NCI-H524 (cell line): ENCODE measurements around the gene ZNF678.

ENCODE experiments used
- DNase-seq, 2 experiments: peaks; one replicate each; lab custom pipeline; 2025; lab: John Stamatoyannopoulos, UW

ZNF678 gene

GRCh38 chr1:227723474-227723873, 160.1 kb downstream of the ZNF678 start:
- DNase-seq, result no peak

GRCh38 chr1:227725046-227725445, 161.7 kb downstream of the ZNF678 start:
- peak in 1 of 2 experiments; percentile 71 for DNase-seq

DNA sequence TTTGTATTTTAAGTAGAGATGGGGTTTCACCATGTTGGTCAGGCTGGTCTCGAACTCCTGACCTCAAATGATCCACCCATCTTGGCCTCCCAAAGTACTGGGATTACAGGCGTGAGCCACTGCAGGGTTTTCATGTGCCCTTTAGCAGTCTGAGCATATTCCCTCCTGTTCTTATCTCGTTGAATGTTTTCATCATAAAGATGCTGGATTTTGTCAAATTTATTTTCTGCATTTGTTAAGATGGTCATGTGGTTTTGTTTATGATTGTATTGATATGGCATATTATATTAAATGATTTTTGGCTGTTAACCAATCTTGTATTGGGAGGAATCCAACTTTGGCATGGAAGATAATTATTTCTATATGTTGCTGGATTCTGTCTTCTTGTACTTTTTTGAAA, 163.0 kb downstream of the ZNF678 start:
- DNase-seq, result no peak
